Activated CD4-positive, alpha-beta T cell treated with anti-CD3 and anti-CD28 coated beads, Interleukin-2, Interleukin-4, amounts not matched to agents 100 ng/mL and 50 ng/mL, durations not matched to agents 16 hours and 8 hours (primary cell): ENCODE data around the gene CDK8.
"Not testable (repeated sequence)": the region's sequence is repeated elsewhere in the genome, so short reads cannot be mapped to it uniquely, and the experiment has no call there.

Source experiments
- DNase-seq: peaks from one replicate; pipeline ENCODE4 v3.0.0-alpha.2; 2020; ENCODE audit warnings: low spot score

The CDK8 gene

DNA sequence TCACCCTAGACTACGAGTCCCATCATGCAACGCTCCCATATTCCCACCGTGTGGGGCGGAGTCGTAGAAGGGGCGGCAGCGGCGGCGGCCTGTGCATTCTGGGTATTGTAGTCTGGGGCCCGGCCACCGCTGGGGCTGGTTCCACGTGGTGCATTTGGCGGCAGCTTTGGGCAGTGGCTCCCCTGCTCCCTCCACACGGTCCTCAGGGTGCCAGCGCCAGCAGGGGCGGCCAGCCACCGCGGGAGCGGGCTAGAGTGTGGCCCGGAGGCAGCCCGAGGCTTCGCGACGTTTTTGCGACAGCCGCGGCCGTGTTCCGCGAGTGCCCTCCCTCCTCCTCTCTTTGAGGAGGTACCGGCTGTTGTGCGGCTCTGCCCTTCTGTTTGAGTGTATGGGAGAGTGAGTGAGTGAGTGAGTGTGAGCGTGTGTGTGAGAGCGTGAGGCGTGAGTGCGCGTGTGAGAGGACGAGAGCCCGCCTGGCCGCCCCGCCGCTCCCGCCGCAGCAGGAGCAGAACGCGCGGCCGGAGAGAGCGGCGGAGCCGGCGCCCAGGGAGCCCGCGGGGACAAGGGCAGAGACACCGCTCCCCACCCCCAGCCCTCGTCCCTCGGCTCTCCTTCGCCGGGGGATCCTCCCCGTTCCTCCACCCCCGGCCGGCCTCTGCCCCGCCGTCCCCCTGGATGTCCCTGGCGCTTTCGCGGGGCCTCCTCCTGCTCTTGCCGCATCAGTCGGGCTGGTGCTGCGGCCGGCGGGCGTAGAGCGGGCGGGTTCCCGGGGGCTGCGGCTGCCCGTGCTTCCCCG is at the start of gene CDK8:
TSS of gene CDK8 (plus strand) at position 343 of the 796 bp plus-strand sequence. CDS start 513 bp downstream, outside the sequence.
- peak; percentile 88 for DNase-seq

DNA sequence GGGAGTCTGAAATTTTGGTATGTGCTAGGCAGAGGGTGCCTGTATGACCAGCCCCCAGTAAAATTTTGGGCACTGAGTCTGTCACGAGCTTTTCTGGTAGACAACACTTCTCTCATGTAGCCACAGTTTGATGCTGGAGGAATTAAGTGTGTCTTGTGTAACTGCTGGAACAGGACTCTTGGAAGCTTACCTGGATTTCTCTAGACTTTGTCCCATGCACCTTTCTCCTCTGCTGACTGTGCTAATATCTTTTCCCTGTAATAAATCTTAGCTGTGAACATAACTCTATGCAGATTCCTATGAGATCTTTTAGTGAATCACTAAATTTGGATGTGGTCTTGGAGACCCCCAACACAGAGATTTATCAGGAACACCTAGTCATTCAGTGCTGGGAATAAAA is 45.6 kb upstream of the CDK8 start:
- DNase-seq: no peak

DNA sequence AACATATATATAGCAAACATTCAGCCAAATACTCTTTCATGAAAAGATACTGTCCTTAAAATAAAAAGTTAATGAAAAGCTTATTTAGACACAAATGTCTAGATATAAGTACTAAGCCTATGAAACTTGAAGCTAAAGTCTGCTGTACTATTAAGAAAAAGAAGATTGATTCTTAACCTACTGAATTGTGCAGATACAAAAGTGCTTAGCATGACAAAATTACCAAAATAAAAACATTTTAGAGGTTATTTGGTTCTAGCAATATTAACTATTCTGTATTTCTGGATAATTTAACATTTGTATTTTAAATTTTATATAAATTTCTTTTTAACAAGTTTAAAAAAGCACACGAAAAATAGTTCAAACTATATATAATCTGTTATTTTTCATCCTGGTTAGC is 40.6 kb upstream of the CDK8 start:
- DNase-seq: no peak

DNA sequence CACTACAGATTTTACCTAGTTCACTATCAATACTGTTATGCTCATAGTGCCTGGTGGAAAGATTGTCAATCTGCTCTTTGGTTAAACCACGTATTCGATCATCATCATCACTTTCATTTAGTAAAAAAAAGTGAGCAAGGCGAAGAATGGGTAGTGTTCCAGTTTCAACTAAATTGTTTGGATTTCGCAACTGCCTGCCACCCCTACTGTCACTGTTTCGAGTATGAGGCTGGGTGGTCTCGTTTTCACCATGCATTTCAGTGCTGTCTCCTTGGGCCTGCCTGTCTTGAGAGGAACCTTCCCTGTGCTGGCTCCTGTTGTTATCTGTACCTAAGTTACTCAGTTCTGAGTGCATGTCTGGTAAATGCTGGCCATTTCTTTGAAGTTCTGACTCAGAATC is 39.9 kb upstream of the CDK8 start:
- DNase-seq: no peak

DNA sequence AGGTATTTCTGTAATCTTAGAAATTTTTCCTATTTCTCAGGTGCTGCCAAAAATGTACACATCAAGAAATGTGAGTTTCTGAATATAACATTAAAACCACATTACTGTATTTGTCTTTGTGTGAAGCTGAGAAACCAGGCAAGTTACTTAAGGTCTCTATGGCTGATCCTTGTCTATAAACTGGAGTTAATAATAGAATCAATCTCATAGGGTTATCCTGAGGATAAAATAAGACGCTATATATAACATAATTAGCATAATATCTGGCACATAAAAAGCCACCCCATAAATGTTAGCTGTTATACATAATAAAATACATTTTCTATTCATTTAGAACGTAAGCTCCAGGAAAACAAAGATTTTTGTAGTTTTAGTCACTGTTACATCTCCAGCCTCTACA is 37.9 kb upstream of the CDK8 start:
- no peak for DNase-seq

DNA sequence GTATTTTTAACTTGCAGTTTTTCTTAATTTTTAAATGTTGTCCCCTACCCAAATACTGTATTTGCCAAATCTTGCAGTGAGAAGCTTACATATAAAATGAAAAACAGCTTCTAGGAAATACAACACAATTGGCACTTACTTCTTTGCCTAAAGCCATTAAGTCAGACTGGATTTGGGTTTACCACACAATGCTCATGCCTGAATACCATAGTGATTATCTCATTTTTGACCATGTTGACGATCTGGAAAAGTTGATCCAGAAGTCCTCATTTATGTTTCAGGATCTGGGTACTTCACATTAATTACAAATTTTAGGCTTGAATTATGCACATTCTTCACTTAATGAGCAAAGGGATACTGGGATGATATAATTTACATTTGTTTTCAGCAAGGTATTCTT is 34.2 kb upstream of the CDK8 start:
- no peak for DNase-seq

DNA sequence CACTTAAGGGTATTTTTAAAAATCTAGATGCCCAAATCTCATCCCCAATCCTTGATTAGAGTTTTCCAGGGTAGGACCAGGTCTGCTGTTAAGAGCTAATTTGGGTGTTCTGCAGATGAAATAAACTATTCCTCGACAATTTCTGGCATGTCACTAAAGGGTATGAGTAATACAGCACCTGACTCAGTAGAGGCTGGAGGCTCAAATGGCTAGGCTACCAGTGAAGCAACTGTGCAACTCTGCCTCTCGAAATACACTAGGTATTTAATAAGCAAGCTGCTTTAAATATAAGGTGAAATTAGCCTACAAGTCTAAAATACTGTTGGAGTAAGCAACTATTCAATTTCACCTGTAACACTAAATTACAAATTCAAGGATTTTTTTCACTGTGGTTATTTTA is 33.4 kb upstream of the CDK8 start:
- peak; percentile 6 for DNase-seq

DNA sequence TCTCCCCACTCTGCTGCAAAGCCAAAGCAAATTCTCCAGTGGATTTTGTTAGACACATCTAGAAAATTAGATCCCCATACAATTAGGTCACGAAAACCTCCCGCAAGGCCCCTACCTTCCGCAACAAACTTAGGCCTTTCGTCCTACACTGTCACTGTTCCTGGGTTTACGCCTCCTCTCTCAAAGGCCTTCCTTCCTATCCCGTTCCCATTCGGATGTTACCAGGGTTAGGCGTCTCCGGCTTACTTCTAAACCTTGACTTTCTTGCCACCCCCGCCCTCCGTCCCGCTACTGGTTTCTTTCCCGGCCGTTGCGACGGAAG is 32.6 kb upstream of the CDK8 start:
- DNase-seq: no peak

DNA sequence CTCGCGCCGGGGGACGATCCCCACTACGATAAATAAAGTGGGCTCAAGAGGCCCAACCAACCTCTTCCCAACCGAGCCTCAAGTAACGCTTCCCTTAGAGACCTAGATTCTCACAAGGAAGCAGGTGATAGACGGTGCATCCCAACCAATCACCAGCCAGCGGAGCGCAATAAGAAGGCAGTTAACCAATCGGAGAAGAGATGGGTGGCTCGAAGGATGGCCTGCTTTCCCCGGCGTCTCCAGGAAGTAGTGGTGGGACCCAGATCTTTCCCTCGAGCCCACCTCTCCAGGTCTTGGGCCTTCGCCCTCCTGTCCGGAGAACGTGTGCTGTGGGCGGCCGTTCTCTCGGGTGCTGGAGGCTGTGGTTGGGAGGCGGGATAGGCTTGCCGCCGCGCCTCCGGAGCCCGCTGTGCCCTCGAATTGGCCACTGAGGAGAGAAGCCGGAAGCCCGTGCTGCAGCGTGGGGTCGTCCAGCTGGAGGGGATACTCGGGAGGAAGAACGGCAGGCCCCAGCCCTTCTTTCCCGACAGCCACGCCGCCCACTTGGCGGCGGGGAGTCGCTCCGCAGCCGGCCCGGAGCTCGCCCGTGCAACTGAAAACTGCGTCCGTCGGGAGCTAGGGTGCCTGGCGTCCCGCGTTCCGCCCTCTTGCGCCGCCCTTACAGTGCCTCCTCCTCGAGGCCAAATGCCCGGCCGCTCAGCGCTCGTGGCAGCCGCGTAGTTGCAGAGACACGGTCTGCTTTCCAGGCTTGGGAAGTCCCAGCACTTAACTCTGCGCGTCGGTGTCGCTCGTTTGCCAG is 32.0 kb upstream of the CDK8 start, which contains the start of gene RNF6:
TSS of gene RNF6 (minus strand) at position 594 of the 799 bp plus-strand sequence. CDS start 2,665 bp downstream, outside the sequence.
- peak; percentile 93 for DNase-seq

DNA sequence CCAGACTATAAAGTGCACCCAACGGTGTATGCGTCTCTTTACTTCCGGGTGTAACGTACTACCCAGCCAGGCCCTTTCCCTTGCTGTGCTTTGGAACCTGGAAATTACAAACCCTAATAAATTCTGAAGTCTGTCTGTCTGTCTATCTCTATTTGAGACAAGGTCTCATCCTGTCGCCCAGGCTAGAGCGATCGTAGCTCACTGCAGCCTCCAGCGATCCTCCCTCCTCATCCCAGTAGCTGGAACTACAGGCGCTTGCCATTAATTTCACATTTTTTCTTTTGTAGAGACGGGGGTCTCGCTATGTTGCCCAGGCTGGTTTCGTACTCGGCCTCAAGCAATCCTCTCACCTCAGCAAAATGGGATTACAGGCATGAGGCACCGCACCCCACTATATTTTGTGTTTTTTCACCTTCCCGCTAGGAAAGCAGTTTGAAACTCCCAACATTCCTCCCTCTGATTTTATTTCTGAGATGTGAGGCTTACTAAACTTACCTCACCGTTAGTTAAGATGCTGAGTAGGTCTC is 31.3 kb upstream of the CDK8 start:
- no peak for DNase-seq

DNA sequence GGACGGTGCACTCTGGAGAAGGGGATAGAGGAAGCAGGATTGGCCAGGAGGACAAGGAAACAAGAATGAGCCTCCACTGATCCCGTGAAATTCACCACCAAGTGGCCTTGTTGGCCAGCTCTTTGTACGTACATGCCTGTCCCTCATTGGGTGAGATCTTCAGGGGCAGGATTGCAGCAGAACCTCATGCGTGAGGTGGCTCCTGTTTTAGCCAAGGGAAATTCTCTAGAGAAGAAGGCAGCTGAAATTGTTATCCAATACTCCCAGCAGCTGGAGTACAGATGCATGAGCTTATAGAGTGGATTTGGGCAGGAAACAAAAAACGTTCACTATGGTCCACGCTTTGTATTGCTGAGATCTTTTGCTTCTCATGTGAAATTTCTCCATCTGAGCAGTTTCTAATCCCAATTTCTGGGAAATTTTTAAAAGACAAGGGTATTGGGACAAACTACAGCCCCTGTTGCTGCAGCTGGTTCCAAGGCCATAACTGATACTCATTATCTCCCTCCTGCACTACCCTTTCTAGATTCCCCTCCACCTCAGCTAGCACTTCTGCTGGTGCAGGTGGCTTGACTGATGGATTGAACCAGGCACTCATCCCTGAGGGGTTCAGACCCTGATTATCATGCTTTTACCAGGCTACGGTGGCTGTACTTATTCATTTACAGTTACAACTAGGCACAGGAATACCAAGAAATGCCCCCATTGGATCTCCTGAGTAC is 27.9 kb upstream of the CDK8 start:
- no peak for DNase-seq

DNA sequence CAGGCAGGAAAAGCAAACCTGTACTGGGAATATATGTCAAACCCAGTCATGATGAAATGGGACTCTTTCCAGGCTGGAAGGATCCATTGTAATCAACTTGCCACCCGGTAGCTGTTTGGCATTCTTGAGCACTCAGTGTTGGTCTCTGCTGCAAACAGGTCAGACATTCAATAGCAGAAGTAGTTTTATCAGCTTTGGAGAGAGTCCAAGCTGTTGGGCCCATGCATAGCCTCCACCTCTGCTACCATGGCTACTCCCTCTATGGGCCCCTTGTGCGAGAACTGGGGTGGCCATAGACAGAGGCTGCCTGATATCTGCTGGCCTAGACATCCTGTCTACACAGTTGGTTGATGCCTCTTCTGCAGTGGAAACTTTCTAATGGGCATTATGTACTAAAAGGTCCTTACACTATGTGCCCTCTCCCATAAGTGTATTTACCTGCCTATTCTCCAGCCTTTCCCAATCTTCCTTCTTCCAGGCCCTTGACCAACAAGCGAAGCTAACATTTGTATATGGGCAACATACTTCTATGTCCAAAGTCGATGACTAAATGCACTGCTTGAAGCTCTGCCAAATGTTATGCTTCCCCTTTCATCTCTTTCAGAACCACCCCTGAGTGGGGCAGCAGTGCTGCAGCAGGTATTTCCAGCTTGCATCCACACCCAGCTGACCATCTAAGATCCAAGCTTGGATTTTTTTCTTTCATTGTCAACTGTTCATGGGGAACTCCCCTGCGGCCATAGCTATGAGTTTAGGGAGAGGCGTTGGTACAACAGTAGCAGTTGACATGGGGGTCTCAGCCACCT is 26.6 kb upstream of the CDK8 start:
- DNase-seq: no peak

DNA sequence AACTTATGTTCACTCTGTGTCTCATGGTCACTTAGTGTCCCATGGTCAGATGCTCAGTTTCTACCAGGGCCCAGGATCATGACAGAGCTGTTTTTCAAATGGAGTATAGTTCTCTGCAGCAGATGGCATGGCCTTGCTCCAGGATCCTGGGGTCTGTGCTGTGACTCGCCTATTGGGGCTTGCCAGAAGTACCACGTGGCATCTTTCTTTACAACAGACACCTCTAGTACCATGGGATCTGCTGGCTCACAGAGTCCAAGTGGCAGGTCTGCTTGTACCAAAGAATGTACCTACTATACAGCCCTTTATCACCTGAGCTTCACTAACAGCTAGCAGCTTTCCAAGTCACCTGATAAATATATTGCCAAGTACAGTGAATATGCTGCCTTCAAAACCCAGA is 25.8 kb upstream of the CDK8 start:
- no peak for DNase-seq

DNA sequence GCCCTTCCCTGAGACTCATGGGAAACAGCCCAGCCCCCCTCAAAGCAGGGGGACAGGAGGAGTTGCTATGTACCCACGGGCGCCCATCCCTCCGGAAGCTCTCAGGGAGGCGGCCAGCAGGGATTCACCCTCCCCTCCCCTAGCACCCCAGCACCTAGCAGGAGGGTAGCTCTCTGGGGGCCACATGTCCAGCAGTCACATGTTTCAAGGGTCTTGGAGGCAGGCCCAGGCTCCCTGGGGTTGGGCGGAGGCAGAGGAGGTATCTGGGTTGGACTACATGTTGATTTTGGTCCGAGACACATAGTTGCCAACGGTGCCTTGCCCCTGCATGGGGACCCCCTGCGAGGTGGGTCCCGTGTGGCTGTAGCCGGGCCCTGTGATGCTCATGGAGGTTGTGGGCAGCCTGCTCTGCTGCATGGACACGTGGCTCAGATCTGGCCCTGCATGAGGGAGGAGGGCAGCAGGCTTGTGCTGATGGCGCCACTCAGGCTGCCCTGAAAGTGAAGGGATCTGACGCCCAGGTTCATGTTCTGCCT is 24.8 kb upstream of the CDK8 start:
- no peak for DNase-seq

DNA sequence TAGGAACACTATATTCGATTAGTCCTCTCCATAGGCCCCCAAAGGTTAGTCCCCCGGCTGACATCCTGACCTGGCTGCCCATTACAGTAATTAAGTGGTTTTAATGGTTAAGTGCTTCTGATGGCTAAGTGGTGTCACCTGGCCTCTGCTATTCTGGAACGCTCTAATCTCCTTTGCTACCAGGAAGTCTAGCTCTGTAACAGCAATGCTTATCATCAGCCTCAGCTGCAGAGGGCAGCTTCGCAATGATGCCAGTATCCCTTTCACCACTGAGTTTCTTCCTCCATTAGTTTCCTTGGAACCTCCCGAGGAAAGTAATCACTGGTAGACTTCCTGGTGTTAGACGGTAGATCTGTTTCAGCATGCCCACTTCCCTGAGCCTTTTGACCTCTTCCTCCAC is 23.2 kb upstream of the CDK8 start:
- DNase-seq: no peak

DNA sequence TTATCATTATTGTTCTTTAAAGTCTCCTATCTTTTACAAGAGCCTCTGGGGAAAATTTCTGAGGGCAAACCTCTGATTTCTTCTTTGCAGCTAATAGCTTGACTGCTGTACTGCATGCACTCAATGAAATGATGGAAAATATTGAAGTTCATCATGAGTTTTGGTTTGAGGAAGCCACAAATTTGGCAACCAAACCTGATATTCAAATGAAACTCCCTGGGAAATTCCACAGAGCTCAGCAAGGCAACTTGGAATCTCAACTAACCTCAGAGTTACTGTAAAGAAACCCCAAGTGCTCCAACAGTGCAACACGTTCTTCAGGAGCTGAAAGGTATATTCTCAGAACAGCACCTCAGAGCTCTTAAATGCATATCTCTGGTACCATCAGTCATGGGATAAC is 17.6 kb upstream of the CDK8 start:
- DNase-seq: no peak

DNA sequence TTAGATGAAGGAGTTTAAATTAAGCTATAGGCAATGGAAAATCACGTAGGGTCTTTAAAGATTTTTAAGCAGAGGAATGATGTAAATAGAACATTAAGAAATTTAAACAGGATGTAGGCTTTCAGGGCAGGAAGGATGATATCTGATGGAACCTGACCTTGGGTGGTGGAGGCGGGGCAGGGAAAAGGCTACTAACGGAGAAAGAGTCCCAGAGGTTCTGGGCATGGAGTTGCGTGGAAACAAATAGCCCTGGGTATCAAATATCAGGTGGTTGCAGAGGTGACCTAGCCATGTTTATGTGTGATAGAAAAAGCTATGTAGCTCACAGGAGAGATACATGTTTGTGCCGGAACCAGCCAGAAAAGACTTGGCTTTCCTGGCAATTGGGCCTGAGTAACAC is 7.8 kb upstream of the CDK8 start:
- no peak for DNase-seq

DNA sequence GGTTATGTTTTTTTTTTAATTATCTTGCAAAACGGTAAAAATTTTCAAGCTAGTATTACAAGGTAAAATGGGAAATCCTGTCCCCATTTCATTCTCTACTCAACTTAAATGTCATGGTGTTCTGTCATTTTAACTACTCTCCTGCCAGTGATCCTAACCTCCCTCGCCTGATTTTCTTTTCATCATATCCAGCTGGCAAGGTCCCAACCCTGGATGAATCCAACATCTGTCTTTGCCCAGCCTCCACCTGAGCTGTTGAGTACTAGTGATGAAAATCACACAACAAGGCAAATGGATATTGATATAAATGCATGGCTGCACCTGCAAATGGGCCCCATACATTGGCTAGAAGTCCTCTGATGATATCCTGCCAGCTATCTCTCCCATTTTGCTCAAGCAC is 6.9 kb upstream of the CDK8 start:
- no peak for DNase-seq

DNA sequence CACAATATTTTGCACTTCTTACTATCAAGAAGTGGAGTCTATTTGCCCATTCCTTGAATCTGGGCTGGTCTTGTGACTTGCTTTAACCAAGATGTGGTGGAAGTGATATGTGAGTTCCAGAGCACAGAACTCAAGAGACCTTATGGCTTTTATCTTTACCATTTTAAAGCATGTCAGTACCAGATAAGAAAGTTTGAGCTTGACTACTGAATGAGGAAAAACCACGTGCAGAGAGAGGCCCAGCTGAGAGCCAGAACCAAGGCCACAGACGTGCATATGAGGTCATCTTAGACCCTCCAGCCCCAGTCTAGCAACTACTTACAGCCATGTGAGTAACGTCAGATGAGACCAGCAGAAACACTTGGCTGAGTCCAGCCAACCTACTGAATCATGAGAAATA is 6.3 kb upstream of the CDK8 start:
- DNase-seq: no peak

DNA sequence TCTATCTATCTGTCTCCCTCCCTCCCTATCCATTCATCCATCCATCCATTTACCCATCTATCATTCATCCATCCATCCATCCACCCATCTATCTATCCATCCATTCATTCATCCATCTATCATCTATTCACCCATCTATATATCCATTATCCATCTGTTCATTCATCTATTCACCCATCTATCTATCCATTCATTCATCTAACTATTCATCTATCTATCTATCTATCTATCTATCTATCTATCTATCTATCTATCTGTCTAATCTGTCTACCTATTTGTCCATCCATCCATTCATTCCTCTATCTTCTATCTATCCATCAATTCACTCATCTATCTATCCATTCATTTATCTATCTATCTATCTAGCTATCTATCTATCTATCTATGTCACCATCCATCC is 4.4 kb upstream of the CDK8 start:
- DNase-seq: no peak

DNA sequence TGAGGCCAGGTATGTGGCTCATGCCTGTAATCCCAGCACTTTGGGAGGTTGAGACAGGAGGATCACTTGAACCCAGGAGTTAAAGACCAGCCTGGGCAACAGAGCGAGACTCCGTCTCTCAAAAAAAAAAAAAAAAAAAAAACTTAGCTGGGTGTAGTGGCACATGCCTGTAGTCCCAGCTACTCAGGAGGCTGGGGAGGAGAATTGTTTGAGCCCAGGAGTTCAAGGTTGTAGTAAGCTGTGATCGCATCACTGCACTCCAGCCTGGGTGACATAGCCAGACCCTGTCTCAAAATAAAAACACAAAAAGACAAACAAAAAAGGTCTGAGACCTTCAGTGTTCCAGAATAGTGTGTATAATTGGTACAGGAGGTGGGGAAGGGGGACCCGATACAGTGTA is 1.9 kb upstream of the CDK8 start:
- DNase-seq: not testable (repeated sequence)
